GM23248 (cell line): ENCODE data around the gene KCNQ5. TPM values are rescaled to one million over a fixed set of nuclear protein-coding genes. Genes with fewer than 3 reads are reported as not detected.

Experiments
- DNase-seq: peaks from one replicate; pipeline ENCODE4 v3.0.0-alpha.2; 2015
- H2AFZ ChIP-seq: fragments of 200-600 bp; sonication (generic); 2 replicates; pipeline ENCODE4 v1.6.1; 2016; ENCODE audit warnings: antibody characterized with exemption
- H3F3A ChIP-seq: fragments of 200-600 bp; sonication (generic); 2 replicates; pipeline ENCODE4 v1.6.1; 2016; ENCODE audit warnings: mild to moderate bottlenecking, antibody characterized with exemption, mixed run types; ENCODE audit not compliant: insufficient read depth
- H3K27ac ChIP-seq: fragments of 200-600 bp; sonication (generic); 2 replicates; pipeline ENCODE4 v1.5.1; 2016; ENCODE audit warnings: mild to moderate bottlenecking
- H3K27me3 ChIP-seq: fragments of 200-600 bp; sonication (generic); replicated peaks from 2 replicates; pipeline ENCODE4 v1.6.1; 2016; ENCODE audit warnings: mild to moderate bottlenecking; ENCODE audit not compliant: insufficient read depth
- H3K36me3 ChIP-seq: fragments of 200-600 bp; sonication (generic); 2 replicates; pipeline ENCODE4 v1.6.1; 2016; ENCODE audit warnings: low read depth, mild to moderate bottlenecking
- H3K4me1 ChIP-seq: fragments of 200-600 bp; sonication (generic); 2 replicates; pipeline ENCODE4 v1.6.1; 2016; ENCODE audit warnings: mild to moderate bottlenecking; ENCODE audit not compliant: insufficient read depth
- H3K4me2 ChIP-seq: fragments of 200-600 bp; sonication (generic); one replicate; pipeline ENCODE4 v1.6.1; 2016; ENCODE audit warnings: mild to moderate bottlenecking; ENCODE audit not compliant: unreplicated experiment
- H3K4me3 ChIP-seq: fragments of 200-600 bp; sonication (generic); 2 replicates; pipeline ENCODE4 v1.5.1; 2016; ENCODE audit warnings: mild to moderate bottlenecking
- H3K79me2 ChIP-seq: fragments of 200-600 bp; sonication (generic); 2 replicates; pipeline ENCODE4 v1.6.1; 2016; ENCODE audit warnings: mild to moderate bottlenecking; ENCODE audit not compliant: insufficient read depth
- H3K9ac ChIP-seq: fragments of 200-600 bp; sonication (generic); 2 replicates; pipeline ENCODE4 v1.6.1; 2016; ENCODE audit warnings: mild to moderate bottlenecking
- H3K9me2 ChIP-seq: fragments of 200-600 bp; sonication (generic); 2 replicates; pipeline ENCODE4 v1.6.1; 2016; ENCODE audit warnings: mixed run types, mild to moderate bottlenecking, moderate library complexity; ENCODE audit not compliant: insufficient read depth
- H3K9me3 ChIP-seq: fragments of 200-600 bp; sonication (generic); one replicate; pipeline ENCODE4 v1.6.1; 2017; ENCODE audit warnings: low read depth
- H4K20me1 ChIP-seq: fragments of 200-600 bp; sonication (generic); 2 replicates; pipeline ENCODE4 v1.6.0; 2016; ENCODE audit not compliant: insufficient read depth
- EZH2 ChIP-seq: fragments of 200-600 bp; sonication (generic); IDR thresholded peaks from 2 replicates; pipeline ENCODE4 v1.6.1; 2018; ENCODE audit warnings: antibody characterized with exemption, mild to moderate bottlenecking; ENCODE audit not compliant: insufficient read depth, poor library complexity, severe bottlenecking
- EZH2phosphoT487 ChIP-seq: fragments of 200-600 bp; sonication (generic); IDR thresholded peaks from 2 replicates; pipeline ENCODE4 v1.6.1; 2018; ENCODE audit warnings: antibody characterized with exemption, moderate library complexity, mild to moderate bottlenecking, low read depth; ENCODE audit not compliant: insufficient read depth
- WGBS, 2 experiments: methylation state at CpG; one replicate each; pipeline ENCODE4 v1.1.6; 2015 to 2017; ENCODE audit warnings: low lambda C conversion rate in 2 of 2, low coverage in 1 of 2; ENCODE audit errors: missing lambda C conversion rate in 2 of 2; 5-methylcytosine and 5-hydroxymethylcytosine counted together
- in situ Hi-C: fragments of 300-500 bp; cut with MboI; formaldehyde crosslinking; loops from 2 replicates; pipeline ENCODE4 v1.15.0; 2020
- polyA plus RNA-seq: library from polyadenylated mRNA; unstranded; fragments of >200 nt; fragmentation: Nextera tagmentation; extraction: Ambion mirVana; gene quantifications from 2 replicates; pipeline ENCODE4 v1.2.1, GENCODE V29; 2016
- total RNA-seq: library from RNA; depleted of rRNA; stranded (reverse); fragments of >200 nt; shearing (Covaris generic); gene quantifications from 2 replicates; pipeline ENCODE4 v1.2.3, GENCODE V29; 2014

The KCNQ5 gene
- total and polyA plus RNA-seq, 2 experiments from 2014 or later: 5.7 to 10.8 TPM

GRCh38 chr6:72770959-72771358 lies 149.1 kb downstream of the KCNQ5 start:
- Histone ChIP-seq H4K20me1 (no peaks in the 10 kb centered on the region), H2AFZ (no peak overlapping the region), H3K4me2 (no peak overlapping the region), H3K27me3 (no peaks in the 10 kb centered on the region), H3K36me3 (no peaks in the 10 kb centered on the region), H3F3A (no peaks in the 10 kb centered on the region), H3K79me2 (no peaks in the 10 kb centered on the region), H3K9me2 (no peaks in the 10 kb centered on the region), H3K9me3 (no peaks in the 10 kb centered on the region), H3K4me1 (no peaks in the 10 kb centered on the region), H3K4me3 (no peak overlapping the region), H3K27ac (no peak overlapping the region), H3K9ac (no peak overlapping the region)
- DNase-seq: no peak
- TF ChIP-seq EZH2: no peak
- TF ChIP-seq EZH2phosphoT487: no peak
- in situ Hi-C loops: no loop called here
- 56 to 73% methylated on average over 3 of the region's 3 CpGs for WGBS, 2 experiments

- Histone ChIP-seq H2AFZ (no peak overlapping the region), H3K4me2 (no peak overlapping the region), H3K36me3 (no peaks in the 10 kb centered on the region), H3K4me3 (no peak overlapping the region), H4K20me1 (no peaks in the 10 kb centered on the region), H3K27ac (no peak overlapping the region), H3K79me2 (no peaks in the 10 kb centered on the region; the same call in none of the 2 replicates), H3K9ac (no peak overlapping the region), H3F3A (no peaks in the 10 kb centered on the region), H3K27me3 (no peaks in the 10 kb centered on the region), H3K9me3 (no peaks in the 10 kb centered on the region), H3K9me2 (no peaks in the 10 kb centered on the region), H3K4me1 (no peaks in the 10 kb centered on the region)
- TF ChIP-seq EZH2phosphoT487: no peak
- no peak for TF ChIP-seq EZH2
- in situ Hi-C loops: no loop called here
- 91% methylated on average over 1 of the region's 1 CpG for WGBS, 2 experiments
- no peak for DNase-seq
Measured at GRCh38 chr6:72776456-72776855, 154.6 kb downstream of the KCNQ5 start.

- Histone ChIP-seq H3K27me3 (no peaks in the 10 kb centered on the region), H2AFZ (no peak overlapping the region), H3K9me3 (no peaks in the 10 kb centered on the region), H3K4me2 (no peak overlapping the region), H3K4me1 (peaks cover 28% of the 10 kb centered on the region), H3K36me3 (no peaks in the 10 kb centered on the region), H3K4me3 (no peak overlapping the region), H3K9me2 (no peaks in the 10 kb centered on the region), H3K79me2 (no peaks in the 10 kb centered on the region; the same call in none of the 2 replicates), H3K9ac (no peak overlapping the region), H3F3A (peaks cover 22% of the 10 kb centered on the region), H3K27ac (no peak overlapping the region), H4K20me1 (no peaks in the 10 kb centered on the region)
- no peak for DNase-seq
- in situ Hi-C loops: no loop called here
- TF ChIP-seq EZH2phosphoT487: no peak
- no peak for TF ChIP-seq EZH2
Measured at GRCh38 chr6:72781624-72782023, 159.8 kb downstream of the KCNQ5 start.

GRCh38 chr6:72783035-72783434 lies 161.2 kb downstream of the KCNQ5 start:
- no peaks in the 10 kb centered on the region for H4K20me1 ChIP-seq
- TF ChIP-seq EZH2phosphoT487 (no peak), EZH2 (no peak)
- no peaks in the 10 kb centered on the region for H3K9me3 ChIP-seq
- H3K36me3 ChIP-seq: no peaks in the 10 kb centered on the region
- no peaks in the 10 kb centered on the region; the same call in none of the 2 replicates for H3K79me2 ChIP-seq
- no peak overlapping the region for H2AFZ ChIP-seq
- DNase-seq: peak; percentile 21
- WGBS, 2 experiments: 75 to 76% methylated on average over 2 of the region's 2 CpGs
- no peak overlapping the region for H3K4me3 ChIP-seq
- in situ Hi-C loops: no loop called here
- H3K4me2 ChIP-seq: peak overlapping the region; percentile 7
- H3F3A ChIP-seq: peaks cover 34% of the 10 kb centered on the region
- no peak overlapping the region for H3K9ac ChIP-seq
- H3K27ac ChIP-seq: peak overlapping the region; percentile 54; the same call in 1 of the 2 replicates
- no peaks in the 10 kb centered on the region for H3K9me2 ChIP-seq
- no peaks in the 10 kb centered on the region for H3K27me3 ChIP-seq
- peaks cover 40% of the 10 kb centered on the region for H3K4me1 ChIP-seq

- peak overlapping the region; percentile 54 for H3K27ac ChIP-seq
- 0% methylated on average over 1 of the region's 1 CpG for WGBS, 2 experiments
- peaks cover 39% of the 10 kb centered on the region for H3F3A ChIP-seq
- no peaks in the 10 kb centered on the region for H3K9me2 ChIP-seq
- no peaks in the 10 kb centered on the region for H3K27me3 ChIP-seq
- H3K4me3 ChIP-seq: no peak overlapping the region
- no peak overlapping the region for H2AFZ ChIP-seq
- peaks cover under 1% of the 10 kb centered on the region for H3K79me2 ChIP-seq
- H3K36me3 ChIP-seq: no peaks in the 10 kb centered on the region
- DNase-seq: peak; percentile 83
- in situ Hi-C loops: no loop called here
- no peak for TF ChIP-seq EZH2phosphoT487
- TF ChIP-seq EZH2: no peak
- H3K4me1 ChIP-seq: peaks cover 47% of the 10 kb centered on the region
- no peak overlapping the region for H3K9ac ChIP-seq
- H3K9me3 ChIP-seq: no peaks in the 10 kb centered on the region
- no peaks in the 10 kb centered on the region for H4K20me1 ChIP-seq
- peak overlapping the region; percentile 7 for H3K4me2 ChIP-seq
Measured at GRCh38 chr6:72783666-72784065, 161.8 kb downstream of the KCNQ5 start.
